IPS-18a (cell line): ENCODE results near the gene CCNE1.

Experiments used
- H3K27ac ChIP-seq: one replicate; pipeline ENCODE4 v1.5.1; 2013; ENCODE audit warnings: low read length
- H3K27me3 ChIP-seq: one replicate; pipeline ENCODE4 v1.6.1; 2013; ENCODE audit warnings: mild to moderate bottlenecking, low read length; ENCODE audit not compliant: control insufficient read depth, insufficient read depth
- H3K36me3 ChIP-seq: one replicate; pipeline ENCODE4 v1.6.1; 2013; ENCODE audit warnings: low read depth, low read length; ENCODE audit not compliant: control insufficient read depth
- H3K4me1 ChIP-seq: one replicate; pipeline ENCODE4 v1.6.1; 2013; ENCODE audit warnings: low read depth, low read length; ENCODE audit not compliant: control insufficient read depth
- H3K4me3 ChIP-seq: one replicate; pipeline ENCODE4 v1.5.1; 2013; ENCODE audit warnings: low read length
- H3K9ac ChIP-seq: one replicate; pipeline ENCODE4 v1.6.1; 2013; ENCODE audit warnings: mild to moderate bottlenecking, low read length, moderate library complexity
- H3K9me3 ChIP-seq: one replicate; pipeline ENCODE4 v1.6.1; 2013; ENCODE audit warnings: low read depth, low read length; ENCODE audit not compliant: control insufficient read depth

Gene CCNE1

GRCh38 chr19:29807178-29807577, 4.6 kb upstream of the CCNE1 start:
- Histone ChIP-seq H3K36me3 (no peaks in the 10 kb centered on the region), H3K4me1 (peaks cover 3% of the 10 kb centered on the region), H3K4me3 (no peak overlapping the region), H3K9ac (no peak overlapping the region), H3K27me3 (no peaks in the 10 kb centered on the region), H3K27ac (no peak overlapping the region), H3K9me3 (no peaks in the 10 kb centered on the region)

GRCh38 chr19:29807870-29808405, 3.9 kb upstream of the CCNE1 start:
- Histone ChIP-seq H3K36me3 (no peaks in the 10 kb centered on the region), H3K9ac (no peak overlapping the region), H3K27me3 (peaks cover 5% of the 10 kb centered on the region), H3K27ac (no peak overlapping the region), H3K4me3 (no peak overlapping the region), H3K9me3 (no peaks in the 10 kb centered on the region), H3K4me1 (peaks cover 3% of the 10 kb centered on the region)

GRCh38 chr19:29809795-29810503, 1.8 kb upstream of the CCNE1 start:
- Histone ChIP-seq H3K27me3 (peaks cover 8% of the 10 kb centered on the region), H3K4me3 (no peak overlapping the region), H3K4me1 (peaks cover 3% of the 10 kb centered on the region), H3K36me3 (peaks cover 7% of the 10 kb centered on the region), H3K27ac (no peak overlapping the region), H3K9me3 (no peaks in the 10 kb centered on the region), H3K9ac (no peak overlapping the region)

GRCh38 chr19:29810504-29810871, 1.3 kb upstream of the CCNE1 start:
- H3K9me3 ChIP-seq: no peaks in the 10 kb centered on the region
- peak overlapping the region; percentile 65 for H3K4me3 ChIP-seq
- peaks cover 3% of the 10 kb centered on the region for H3K4me1 ChIP-seq
- H3K27ac ChIP-seq: no peak overlapping the region
- H3K36me3 ChIP-seq: peaks cover 10% of the 10 kb centered on the region
- H3K9ac ChIP-seq: peak overlapping the region; percentile 58
- peaks cover 8% of the 10 kb centered on the region for H3K27me3 ChIP-seq

- H3K4me1 ChIP-seq: peaks cover 3% of the 10 kb centered on the region
- no peak overlapping the region for H3K9ac ChIP-seq
- peaks cover 15% of the 10 kb centered on the region for H3K36me3 ChIP-seq
- no peak overlapping the region for H3K27ac ChIP-seq
- H3K27me3 ChIP-seq: peaks cover 8% of the 10 kb centered on the region
- no peaks in the 10 kb centered on the region for H3K9me3 ChIP-seq
- peak overlapping the region; percentile 54 for H3K4me3 ChIP-seq
Measured at GRCh38 chr19:29812080-29812880, 489 bp downstream of the CCNE1 start.

- Histone ChIP-seq H3K36me3 (peaks cover 19% of the 10 kb centered on the region), H3K9ac (no peak overlapping the region), H3K27ac (no peak overlapping the region), H3K9me3 (no peaks in the 10 kb centered on the region), H3K4me3 (peak overlapping the region; percentile 54), H3K4me1 (peaks cover 3% of the 10 kb centered on the region), H3K27me3 (peaks cover 8% of the 10 kb centered on the region)
Measured at GRCh38 chr19:29812881-29813275, 1.1 kb downstream of the CCNE1 start.

GRCh38 chr19:29813642-29814041, 1.9 kb downstream of the CCNE1 start:
- no peaks in the 10 kb centered on the region for H3K9me3 ChIP-seq
- peaks cover 3% of the 10 kb centered on the region for H3K4me1 ChIP-seq
- peaks cover 19% of the 10 kb centered on the region for H3K36me3 ChIP-seq
- no peak overlapping the region for H3K27ac ChIP-seq
- no peak overlapping the region for H3K4me3 ChIP-seq
- peaks cover 8% of the 10 kb centered on the region for H3K27me3 ChIP-seq
- H3K9ac ChIP-seq: no peak overlapping the region

GRCh38 chr19:29815231-29815630, 3.4 kb downstream of the CCNE1 start:
- Histone ChIP-seq H3K27ac (no peak overlapping the region), H3K4me3 (no peak overlapping the region), H3K36me3 (peaks cover 24% of the 10 kb centered on the region), H3K9me3 (no peaks in the 10 kb centered on the region), H3K27me3 (peaks cover 8% of the 10 kb centered on the region), H3K9ac (no peak overlapping the region), H3K4me1 (peaks cover 3% of the 10 kb centered on the region)

- H3K4me3 ChIP-seq: no peak overlapping the region
- H3K27me3 ChIP-seq: peaks cover 8% of the 10 kb centered on the region
- no peak overlapping the region for H3K9ac ChIP-seq
- no peaks in the 10 kb centered on the region for H3K4me1 ChIP-seq
- H3K9me3 ChIP-seq: no peaks in the 10 kb centered on the region
- H3K27ac ChIP-seq: no peak overlapping the region
- peaks cover 42% of the 10 kb centered on the region for H3K36me3 ChIP-seq
Measured at GRCh38 chr19:29817316-29817715, 5.5 kb downstream of the CCNE1 start.

- H3K36me3 ChIP-seq: peaks cover 56% of the 10 kb centered on the region
- no peak overlapping the region for H3K27ac ChIP-seq
- no peaks in the 10 kb centered on the region for H3K27me3 ChIP-seq
- no peak overlapping the region for H3K9ac ChIP-seq
- no peaks in the 10 kb centered on the region for H3K9me3 ChIP-seq
- H3K4me1 ChIP-seq: no peaks in the 10 kb centered on the region
- H3K4me3 ChIP-seq: no peak overlapping the region
Measured at GRCh38 chr19:29819300-29819699, 7.5 kb downstream of the CCNE1 start.

- no peak overlapping the region for H3K9ac ChIP-seq
Measured at GRCh38 chr19:29819986-29820385, 8.2 kb downstream of the CCNE1 start.

More at GRCh38 chr19:29819986-29820385, 8.2 kb downstream of the CCNE1 start:
- no peaks in the 10 kb centered on the region for H3K4me1 ChIP-seq
- no peak overlapping the region for H3K4me3 ChIP-seq
- no peak overlapping the region for H3K27ac ChIP-seq
- H3K27me3 ChIP-seq: no peaks in the 10 kb centered on the region
- no peaks in the 10 kb centered on the region for H3K9me3 ChIP-seq
- peaks cover 49% of the 10 kb centered on the region for H3K36me3 ChIP-seq
